Thyroid gland (tissue), 4 donors: ENCODE measurements around the gene PIP5K1C.

Experiments used
- POLR2A ChIP-seq, 2 donors: fragments of 450-650 bp; IDR thresholded peaks; one replicate each; pipeline ENCODE4 v1.6.1; 2017; ENCODE audit warnings: antibody characterized with exemption in 2 of 2, mild to moderate bottlenecking in 2 of 2, moderate library complexity in 1 of 2
- TF ChIP-seq, protein P1 (sequence below), 6 experiments: fragments of 200-600 bp in 3 of 6; fragments of 450-650 bp in 3 of 6; sonication (generic) in 3 of 6; IDR thresholded peaks; one replicate each; pipeline ENCODE4 v1.5.1; 2016 to 2019; ENCODE audit warnings: antibody characterized with exemption in 6 of 6, mild to moderate bottlenecking in 2 of 6, inconsistent platforms in 1 of 6, moderate library complexity in 1 of 6

DNA sequence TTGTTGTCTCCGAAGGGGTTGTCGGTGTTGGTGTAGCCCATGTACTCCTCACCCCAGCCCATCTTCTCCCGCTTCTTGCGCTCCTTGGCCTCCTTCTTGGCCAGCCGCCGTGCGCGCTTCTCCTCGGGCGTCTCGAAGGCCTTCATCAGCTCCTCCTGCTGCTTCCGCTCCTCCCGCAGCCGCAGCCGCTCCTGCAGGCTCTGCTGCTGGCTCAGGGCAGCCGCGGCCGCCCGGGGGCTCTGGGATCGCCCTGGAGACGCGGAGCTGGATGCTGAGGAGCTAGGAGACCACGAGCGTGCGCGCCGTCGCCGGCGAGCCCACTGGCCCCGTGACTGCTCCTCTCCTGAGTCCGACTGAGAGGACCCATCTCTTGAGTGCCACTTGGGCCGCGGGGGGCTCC, 76.6 kb downstream of the PIP5K1C start:
- TF ChIP-seq, protein P1, sequence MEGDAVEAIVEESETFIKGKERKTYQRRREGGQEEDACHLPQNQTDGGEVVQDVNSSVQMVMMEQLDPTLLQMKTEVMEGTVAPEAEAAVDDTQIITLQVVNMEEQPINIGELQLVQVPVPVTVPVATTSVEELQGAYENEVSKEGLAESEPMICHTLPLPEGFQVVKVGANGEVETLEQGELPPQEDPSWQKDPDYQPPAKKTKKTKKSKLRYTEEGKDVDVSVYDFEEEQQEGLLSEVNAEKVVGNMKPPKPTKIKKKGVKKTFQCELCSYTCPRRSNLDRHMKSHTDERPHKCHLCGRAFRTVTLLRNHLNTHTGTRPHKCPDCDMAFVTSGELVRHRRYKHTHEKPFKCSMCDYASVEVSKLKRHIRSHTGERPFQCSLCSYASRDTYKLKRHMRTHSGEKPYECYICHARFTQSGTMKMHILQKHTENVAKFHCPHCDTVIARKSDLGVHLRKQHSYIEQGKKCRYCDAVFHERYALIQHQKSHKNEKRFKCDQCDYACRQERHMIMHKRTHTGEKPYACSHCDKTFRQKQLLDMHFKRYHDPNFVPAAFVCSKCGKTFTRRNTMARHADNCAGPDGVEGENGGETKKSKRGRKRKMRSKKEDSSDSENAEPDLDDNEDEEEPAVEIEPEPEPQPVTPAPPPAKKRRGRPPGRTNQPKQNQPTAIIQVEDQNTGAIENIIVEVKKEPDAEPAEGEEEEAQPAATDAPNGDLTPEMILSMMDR (IDR thresholded peaks at IDR 0.05): no peak
- TF ChIP-seq POLR2A (IDR thresholded peaks at IDR 0.05): no peak
